Thyroid gland (tissue), 4 donors: Measurements from ENCODE around the gene TMEM238.

Experiments used
- POLR2A ChIP-seq, 2 donors: fragments of 450-650 bp; IDR thresholded peaks; one replicate each; pipeline ENCODE4 v1.6.1; 2017; ENCODE audit warnings: antibody characterized with exemption in 2 of 2, mild to moderate bottlenecking in 2 of 2, moderate library complexity in 1 of 2
- TF ChIP-seq, protein P1 (sequence below), 6 experiments: fragments of 200-600 bp in 3 of 6; fragments of 450-650 bp in 3 of 6; sonication (generic) in 3 of 6; IDR thresholded peaks; one replicate each; pipeline ENCODE4 v1.5.1; 2016 to 2019; ENCODE audit warnings: antibody characterized with exemption in 6 of 6, mild to moderate bottlenecking in 2 of 6, inconsistent platforms in 1 of 6, moderate library complexity in 1 of 6

DNA sequence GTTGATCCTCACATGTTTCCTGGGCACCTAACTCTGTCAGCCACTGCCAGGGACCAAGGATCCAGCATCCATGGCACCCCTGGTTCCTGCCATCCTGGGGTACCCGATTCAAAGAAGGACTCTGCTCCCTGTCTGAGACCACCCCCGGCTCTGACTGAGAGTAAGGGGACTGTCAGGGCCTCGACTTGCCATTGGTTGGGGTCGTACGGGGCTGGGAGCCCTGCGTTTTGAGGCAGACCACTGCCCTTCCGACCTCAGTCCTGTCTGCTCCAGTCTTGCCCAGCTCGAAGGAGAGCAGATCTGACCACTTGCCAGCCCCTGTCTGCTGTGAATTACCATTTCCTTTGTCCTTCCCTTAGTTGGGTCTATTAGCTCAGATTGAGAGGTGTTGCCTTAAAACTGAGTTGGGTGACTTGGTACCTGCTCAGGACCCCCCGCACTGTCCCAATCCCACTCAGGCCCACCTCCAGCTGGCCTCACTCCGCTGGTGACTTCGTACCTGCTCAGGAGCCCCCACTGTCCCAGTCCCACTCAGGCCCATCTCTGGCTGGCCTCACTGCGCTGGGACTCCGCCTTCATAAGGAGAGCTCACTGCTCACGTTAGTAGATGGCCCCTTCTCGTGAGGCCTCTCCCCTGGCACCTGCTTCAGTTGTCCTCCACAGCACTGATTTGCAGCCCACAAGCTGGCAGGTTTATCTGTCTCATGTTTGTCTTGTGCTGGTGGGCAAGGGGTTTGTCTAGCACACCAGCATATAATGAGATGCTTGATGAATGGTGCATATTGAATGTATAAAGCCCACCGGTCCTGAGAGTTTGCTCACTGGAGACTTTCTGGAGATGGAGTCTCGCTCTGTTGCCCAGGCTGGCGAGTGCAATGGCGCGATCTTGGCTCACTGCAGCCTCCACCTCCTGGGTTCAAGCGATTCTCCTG is 5.6 kb upstream of the TMEM238 start:
- TF ChIP-seq, protein P1, sequence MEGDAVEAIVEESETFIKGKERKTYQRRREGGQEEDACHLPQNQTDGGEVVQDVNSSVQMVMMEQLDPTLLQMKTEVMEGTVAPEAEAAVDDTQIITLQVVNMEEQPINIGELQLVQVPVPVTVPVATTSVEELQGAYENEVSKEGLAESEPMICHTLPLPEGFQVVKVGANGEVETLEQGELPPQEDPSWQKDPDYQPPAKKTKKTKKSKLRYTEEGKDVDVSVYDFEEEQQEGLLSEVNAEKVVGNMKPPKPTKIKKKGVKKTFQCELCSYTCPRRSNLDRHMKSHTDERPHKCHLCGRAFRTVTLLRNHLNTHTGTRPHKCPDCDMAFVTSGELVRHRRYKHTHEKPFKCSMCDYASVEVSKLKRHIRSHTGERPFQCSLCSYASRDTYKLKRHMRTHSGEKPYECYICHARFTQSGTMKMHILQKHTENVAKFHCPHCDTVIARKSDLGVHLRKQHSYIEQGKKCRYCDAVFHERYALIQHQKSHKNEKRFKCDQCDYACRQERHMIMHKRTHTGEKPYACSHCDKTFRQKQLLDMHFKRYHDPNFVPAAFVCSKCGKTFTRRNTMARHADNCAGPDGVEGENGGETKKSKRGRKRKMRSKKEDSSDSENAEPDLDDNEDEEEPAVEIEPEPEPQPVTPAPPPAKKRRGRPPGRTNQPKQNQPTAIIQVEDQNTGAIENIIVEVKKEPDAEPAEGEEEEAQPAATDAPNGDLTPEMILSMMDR (IDR thresholded peaks at IDR 0.05), result no peak
- no peak for TF ChIP-seq POLR2A (IDR thresholded peaks at IDR 0.05)
